Activated CD8-positive, alpha-beta T cell treated with anti-CD3 and anti-CD28 coated beads for 36 hours (primary cell): ENCODE measurements around the gene PDE6A. TPM values are rescaled to one million over a fixed set of nuclear protein-coding genes. Genes with fewer than 3 reads are reported as not detected.

Experiments
- ATAC-seq: fragments of 200-7000 bp; cut with Tn5 transposase; one replicate; pipeline ENCODE4 v1.10.0; 2021; ENCODE audit warnings: mild to moderate bottlenecking, moderate library complexity
- CTCF ChIA-PET: fragments of 350-600 bp; sonication (Branson Sonifier 250); formaldehyde crosslinking; loops from one replicate; lab custom pipeline; 2021; ENCODE audit warnings: antibody characterized with exemption; lab: Charles Lee
- POLR2A ChIA-PET: fragments of 350-600 bp; sonication (Branson Sonifier 250); formaldehyde crosslinking; loops from one replicate; lab custom pipeline; 2021; ENCODE audit warnings: antibody characterized with exemption; lab: Charles Lee
- DNase-seq: peaks from one replicate; pipeline ENCODE4 v3.0.0-alpha.2; 2020
- H3K27ac Mint-ChIP-seq: one replicate; pipeline ENCODE4 v1.8.0; 2021; ENCODE audit warnings: mild to moderate bottlenecking, mixed read lengths
- H3K27me3 Mint-ChIP-seq: one replicate; pipeline ENCODE4 v1.8.0; 2021; ENCODE audit warnings: mixed read lengths
- H3K36me3 Mint-ChIP-seq: one replicate; pipeline ENCODE4 v1.8.0; 2021; ENCODE audit warnings: low read depth, mixed read lengths
- H3K4me1 Mint-ChIP-seq: one replicate; pipeline ENCODE4 v1.8.0; 2021; ENCODE audit warnings: low read depth, mixed read lengths
- H3K4me3 Mint-ChIP-seq: one replicate; pipeline ENCODE4 v1.8.0; 2021; ENCODE audit warnings: mild to moderate bottlenecking, moderate library complexity, mixed read lengths
- H3K9me3 Mint-ChIP-seq: one replicate; pipeline ENCODE4 v1.8.0; 2021; ENCODE audit warnings: mixed read lengths
- intact Hi-C: fragments of 100-400 bp; cut with micrococcal nuclease; formaldehyde crosslinking; loops from one replicate; pipeline ENCODE4 v1.10.0; 2022
- total RNA-seq, 2 experiments: library from RNA; stranded (reverse); gene quantifications; one replicate each; pipeline ENCODE4 v1.2.3, GENCODE V29; 2021
- TF ChIP-seq, protein P1 (sequence below): fragments of 200-600 bp; IDR thresholded peaks from one replicate; pipeline ENCODE4 v1.8.0; 2022; ENCODE audit warnings: antibody characterized with exemption, mild to moderate bottlenecking

Gene PDE6A
- total RNA-seq, 2 experiments from 2014 or later: not detected

DNA sequence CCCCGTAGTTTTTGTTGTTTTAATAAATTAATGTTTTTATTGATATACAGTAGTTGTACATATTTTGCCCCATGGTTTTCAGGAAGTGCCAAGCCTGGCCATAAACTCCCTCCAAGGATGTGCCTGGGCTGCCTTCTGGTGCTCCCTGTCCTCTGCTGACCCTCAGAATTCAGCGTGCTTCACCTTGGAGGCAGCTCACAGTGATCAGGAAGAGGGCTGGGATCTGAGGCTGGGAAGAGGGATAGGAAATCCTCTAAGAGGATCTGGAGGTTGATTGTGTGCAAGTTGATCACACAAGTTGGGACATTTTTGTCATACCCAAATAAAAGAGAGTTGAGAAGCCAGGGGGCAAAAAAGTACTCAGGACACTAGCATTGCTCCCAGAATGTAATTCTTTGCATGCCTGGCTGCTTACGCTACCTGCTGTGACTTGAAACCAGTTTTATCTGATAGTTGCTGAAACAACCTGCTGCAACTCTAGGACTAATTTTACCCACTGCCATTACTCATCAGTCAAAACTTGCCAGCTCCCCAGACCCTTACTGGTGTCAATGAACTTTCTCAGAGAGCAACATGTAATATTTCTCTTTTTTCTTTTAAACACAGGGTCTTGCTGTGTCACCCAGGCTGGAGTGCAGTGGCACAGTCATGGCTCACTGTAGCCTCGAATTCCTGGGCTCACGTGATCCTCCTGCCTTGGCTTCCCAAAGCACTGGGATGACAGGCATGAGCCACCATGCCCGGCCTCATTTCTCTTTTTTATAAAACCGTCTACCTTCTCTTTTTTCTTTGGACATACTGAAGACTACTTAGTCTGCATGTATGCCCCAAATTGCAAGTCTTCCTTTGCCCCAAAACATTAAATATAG, 29.0 kb downstream of the PDE6A start:
- DNase-seq (no peak), ATAC-seq (no peak)
- Mint-ChIP-seq H3K27me3 (peaks cover 14% of the 10 kb centered on the region), H3K4me1 (no peaks in the 10 kb centered on the region), H3K4me3 (no peak overlapping the region), H3K9me3 (no peaks in the 10 kb centered on the region), H3K36me3 (no peaks in the 10 kb centered on the region), H3K27ac (no peak overlapping the region)
- ChIA-PET CTCF (interaction anchor here (0.8 to 2.1 kb wide), 3 partner anchors 61 to 75 kb away, joined by 3 to 6 read pairs (median 3); no protein-coding TSS in a partner anchor), POLR2A (no interaction called here)
- intact Hi-C loops: no loop called here
- TF ChIP-seq, protein P1, sequence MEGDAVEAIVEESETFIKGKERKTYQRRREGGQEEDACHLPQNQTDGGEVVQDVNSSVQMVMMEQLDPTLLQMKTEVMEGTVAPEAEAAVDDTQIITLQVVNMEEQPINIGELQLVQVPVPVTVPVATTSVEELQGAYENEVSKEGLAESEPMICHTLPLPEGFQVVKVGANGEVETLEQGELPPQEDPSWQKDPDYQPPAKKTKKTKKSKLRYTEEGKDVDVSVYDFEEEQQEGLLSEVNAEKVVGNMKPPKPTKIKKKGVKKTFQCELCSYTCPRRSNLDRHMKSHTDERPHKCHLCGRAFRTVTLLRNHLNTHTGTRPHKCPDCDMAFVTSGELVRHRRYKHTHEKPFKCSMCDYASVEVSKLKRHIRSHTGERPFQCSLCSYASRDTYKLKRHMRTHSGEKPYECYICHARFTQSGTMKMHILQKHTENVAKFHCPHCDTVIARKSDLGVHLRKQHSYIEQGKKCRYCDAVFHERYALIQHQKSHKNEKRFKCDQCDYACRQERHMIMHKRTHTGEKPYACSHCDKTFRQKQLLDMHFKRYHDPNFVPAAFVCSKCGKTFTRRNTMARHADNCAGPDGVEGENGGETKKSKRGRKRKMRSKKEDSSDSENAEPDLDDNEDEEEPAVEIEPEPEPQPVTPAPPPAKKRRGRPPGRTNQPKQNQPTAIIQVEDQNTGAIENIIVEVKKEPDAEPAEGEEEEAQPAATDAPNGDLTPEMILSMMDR: no peak

DNA sequence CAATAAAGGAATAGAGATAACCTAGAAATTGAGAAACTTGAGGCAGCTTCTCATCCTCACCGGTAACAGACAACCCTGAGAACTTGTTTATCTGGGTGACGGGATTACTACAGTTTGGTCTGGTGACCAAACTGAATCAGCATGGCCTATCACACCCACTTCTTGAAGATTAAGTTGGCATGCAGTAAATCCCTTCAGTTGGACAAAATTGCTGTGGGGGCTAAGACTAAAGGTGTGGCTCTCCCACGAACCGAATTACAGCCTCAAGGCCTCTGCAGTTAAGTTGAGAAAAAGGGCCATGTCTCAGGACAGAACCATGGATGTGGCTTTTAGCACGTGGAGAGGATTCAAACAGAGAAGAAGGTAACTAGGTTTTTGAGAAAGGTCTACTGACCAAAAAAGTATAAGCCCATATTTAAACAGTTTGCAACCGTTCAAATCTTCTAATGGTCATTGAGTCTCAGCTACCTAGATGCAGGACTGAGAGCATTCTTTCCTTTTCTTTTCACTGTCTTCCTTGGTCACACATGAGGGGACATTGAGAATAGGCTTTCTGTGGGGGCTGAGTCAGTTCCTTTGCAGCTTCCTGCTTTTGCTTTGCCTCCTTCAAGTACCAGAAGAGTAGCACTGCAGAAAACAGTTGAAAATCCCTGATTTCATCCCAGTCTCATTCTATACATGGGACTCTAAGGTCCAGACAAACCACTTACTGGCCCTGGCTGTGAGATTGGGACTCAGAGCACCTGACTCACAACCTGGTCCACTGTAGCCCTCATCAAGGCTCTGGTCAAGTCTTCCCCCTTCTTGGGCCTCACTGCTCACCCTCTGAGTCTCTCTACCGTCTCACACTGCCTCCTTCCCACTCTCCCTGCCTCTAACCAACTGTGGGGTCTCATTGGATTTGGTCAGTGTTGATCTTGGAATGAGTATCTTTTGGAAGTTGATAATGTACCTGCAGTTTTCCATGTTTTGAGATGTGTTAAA, 30.9 kb downstream of the PDE6A start:
- Mint-ChIP-seq H3K9me3 (no peaks in the 10 kb centered on the region), H3K27me3 (peaks cover 22% of the 10 kb centered on the region), H3K36me3 (no peaks in the 10 kb centered on the region), H3K4me1 (no peaks in the 10 kb centered on the region), H3K27ac (no peak overlapping the region), H3K4me3 (no peak overlapping the region)
- ChIA-PET POLR2A (no interaction called here), CTCF (interaction anchor here (1.0 kb wide), 1 partner anchor 77 kb away, joined by 3 read pairs; no protein-coding TSS in a partner anchor)
- DNase-seq: no peak
- intact Hi-C loops: no loop called here
- ATAC-seq: no peak
- TF ChIP-seq, protein P1: no peak

DNA sequence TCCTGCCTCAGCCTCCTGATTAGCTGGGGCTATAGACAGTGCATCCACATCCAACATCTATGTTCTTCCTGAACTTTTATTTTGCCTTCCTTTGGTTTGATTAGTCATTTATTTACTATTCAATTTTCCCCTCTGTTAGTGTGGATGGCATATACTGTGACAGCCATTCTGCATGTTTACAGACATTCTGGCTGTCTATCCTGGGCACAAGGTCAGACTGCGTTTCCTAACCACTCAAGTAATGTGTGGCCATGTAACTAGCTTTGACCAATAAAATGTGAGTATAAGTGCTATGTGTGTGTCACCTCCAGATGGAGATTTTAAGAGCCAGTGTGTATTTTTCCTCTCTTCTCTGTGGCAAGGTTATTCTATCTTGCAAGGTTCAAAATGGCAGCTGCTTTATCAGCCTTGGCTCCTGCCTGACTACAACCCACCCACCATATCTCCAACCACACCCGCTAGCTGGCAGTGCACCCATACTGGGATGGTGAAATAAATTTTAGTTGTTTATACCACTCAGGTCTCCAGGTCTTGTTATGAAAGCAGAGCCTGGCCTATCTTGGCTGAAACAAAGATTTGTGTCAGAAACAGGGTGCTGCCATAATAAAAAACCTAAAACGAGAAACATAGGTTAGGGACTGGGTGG, 32.2 kb downstream of the PDE6A start:
- intact Hi-C loops: no loop called here
- DNase-seq (no peak), ATAC-seq (no peak)
- H3K4me3 Mint-ChIP-seq: no peak overlapping the region
- TF ChIP-seq, protein P1: no peak
- CTCF ChIA-PET: no interaction called here
- H3K9me3 Mint-ChIP-seq: no peaks in the 10 kb centered on the region
- no peaks in the 10 kb centered on the region for H3K36me3 Mint-ChIP-seq
- no peak overlapping the region for H3K27ac Mint-ChIP-seq
- no peaks in the 10 kb centered on the region for H3K4me1 Mint-ChIP-seq
- POLR2A ChIA-PET: no interaction called here
- H3K27me3 Mint-ChIP-seq: peaks cover 20% of the 10 kb centered on the region

DNA sequence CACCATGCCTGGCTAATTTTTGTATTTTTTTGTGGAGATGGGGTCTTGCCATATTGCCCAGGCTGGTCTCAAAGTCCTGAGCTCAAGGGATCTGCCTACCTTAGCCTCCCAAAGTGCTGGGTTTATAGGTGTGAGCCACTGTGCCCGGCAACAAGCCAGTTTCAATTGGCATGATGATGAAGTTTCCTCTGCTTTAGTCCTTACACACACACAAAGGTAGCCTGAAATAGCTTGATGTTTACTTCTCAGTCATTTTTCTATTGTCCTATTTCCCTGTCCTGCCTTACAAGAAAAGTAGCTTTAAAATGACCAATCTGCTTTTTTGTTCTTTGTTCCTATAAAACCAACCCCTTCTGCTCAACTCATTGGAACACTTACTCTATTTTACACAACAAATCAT, 33.6 kb downstream of the PDE6A start:
- Mint-ChIP-seq H3K9me3 (no peaks in the 10 kb centered on the region), H3K4me1 (no peaks in the 10 kb centered on the region), H3K36me3 (no peaks in the 10 kb centered on the region), H3K27ac (no peak overlapping the region), H3K27me3 (peaks cover 23% of the 10 kb centered on the region), H3K4me3 (no peak overlapping the region)
- TF ChIP-seq, protein P1: no peak
- POLR2A ChIA-PET: interaction anchor here (1.1 kb wide), 1 partner anchor 49 kb away, joined by 3 read pairs; the partner anchor contains the start of gene SLC26A2
- intact Hi-C loops: no loop called here
- DNase-seq (no peak), ATAC-seq (no peak)
- CTCF ChIA-PET: interaction anchor here (0.7 to 1.2 kb wide), 2 partner anchors 48 to 59 kb away, joined by 3 read pairs; no protein-coding TSS in a partner anchor
